ELR (cell line): Measurements from ENCODE around the gene CDH10.
A peak's percentile ranks its signal among the peaks of the same experiment; 100 is the strongest.

Experiments used
- DNase-seq: peaks from one replicate; pipeline ENCODE4 v3.0.0-alpha.2; 2015; ENCODE audit warnings: low read depth

The CDH10 gene

GRCh38 chr5:24644761-24645160, at the start of gene CDH10:
CDH10 (minus strand) TSS chr5:24644978; CDS start chr5:24593490, 51,488 bp downstream.
- DNase-seq, result no peak

GRCh38 chr5:24693609-24694008, 48.8 kb upstream of the CDH10 start:
- DNase-seq, result no peak

- DNase-seq, result no peak
Observed at GRCh38 chr5:24691074-24691473, 46.3 kb upstream of the CDH10 start.

GRCh38 chr5:24681106-24681505, 36.3 kb upstream of the CDH10 start:
- no peak for DNase-seq

- DNase-seq, result no peak
Observed at GRCh38 chr5:24668050-24668449, 23.3 kb upstream of the CDH10 start.

- no peak for DNase-seq
Observed at GRCh38 chr5:24649531-24649930, 4.8 kb upstream of the CDH10 start.

- DNase-seq, result no peak
Observed at GRCh38 chr5:24646915-24647314, 2.1 kb upstream of the CDH10 start.

GRCh38 chr5:24645483-24645882, 705 bp upstream of the CDH10 start:
- no peak for DNase-seq

- DNase-seq, result no peak
Observed at GRCh38 chr5:24643880-24644279, 898 bp downstream of the CDH10 start.

- no peak for DNase-seq
Observed at GRCh38 chr5:24643156-24643555, 1.6 kb downstream of the CDH10 start.

- DNase-seq, result peak; percentile 20
Observed at GRCh38 chr5:24642022-24642421, 2.8 kb downstream of the CDH10 start.

- DNase-seq, result no peak
Observed at GRCh38 chr5:24635209-24635608, 9.6 kb downstream of the CDH10 start.

- peak; percentile 36 for DNase-seq
Observed at GRCh38 chr5:24633715-24634325, 11.0 kb downstream of the CDH10 start.

GRCh38 chr5:24632353-24632752, 12.4 kb downstream of the CDH10 start:
- DNase-seq, result no peak

GRCh38 chr5:24630918-24631317, 13.9 kb downstream of the CDH10 start:
- DNase-seq, result no peak

GRCh38 chr5:24629798-24630197, 15.0 kb downstream of the CDH10 start:
- DNase-seq, result no peak

GRCh38 chr5:24624872-24625271, 19.9 kb downstream of the CDH10 start:
- DNase-seq, result no peak

- DNase-seq, result no peak
Observed at GRCh38 chr5:24623624-24624023, 21.2 kb downstream of the CDH10 start.

- DNase-seq, result no peak
Observed at GRCh38 chr5:24623031-24623430, 21.7 kb downstream of the CDH10 start.

- no peak for DNase-seq
Observed at GRCh38 chr5:24621792-24622191, 23.0 kb downstream of the CDH10 start.

- DNase-seq, result no peak
Observed at GRCh38 chr5:24616566-24616965, 28.2 kb downstream of the CDH10 start.

- DNase-seq, result no peak
Observed at GRCh38 chr5:24615159-24615558, 29.6 kb downstream of the CDH10 start.

- no peak for DNase-seq
Observed at GRCh38 chr5:24609706-24610105, 35.1 kb downstream of the CDH10 start.

- no peak for DNase-seq
Observed at GRCh38 chr5:24606971-24607370, 37.8 kb downstream of the CDH10 start.

GRCh38 chr5:24602188-24602587, 42.6 kb downstream of the CDH10 start:
- no peak for DNase-seq
